ENCODE results near the gene TRIM28.

DNA sequence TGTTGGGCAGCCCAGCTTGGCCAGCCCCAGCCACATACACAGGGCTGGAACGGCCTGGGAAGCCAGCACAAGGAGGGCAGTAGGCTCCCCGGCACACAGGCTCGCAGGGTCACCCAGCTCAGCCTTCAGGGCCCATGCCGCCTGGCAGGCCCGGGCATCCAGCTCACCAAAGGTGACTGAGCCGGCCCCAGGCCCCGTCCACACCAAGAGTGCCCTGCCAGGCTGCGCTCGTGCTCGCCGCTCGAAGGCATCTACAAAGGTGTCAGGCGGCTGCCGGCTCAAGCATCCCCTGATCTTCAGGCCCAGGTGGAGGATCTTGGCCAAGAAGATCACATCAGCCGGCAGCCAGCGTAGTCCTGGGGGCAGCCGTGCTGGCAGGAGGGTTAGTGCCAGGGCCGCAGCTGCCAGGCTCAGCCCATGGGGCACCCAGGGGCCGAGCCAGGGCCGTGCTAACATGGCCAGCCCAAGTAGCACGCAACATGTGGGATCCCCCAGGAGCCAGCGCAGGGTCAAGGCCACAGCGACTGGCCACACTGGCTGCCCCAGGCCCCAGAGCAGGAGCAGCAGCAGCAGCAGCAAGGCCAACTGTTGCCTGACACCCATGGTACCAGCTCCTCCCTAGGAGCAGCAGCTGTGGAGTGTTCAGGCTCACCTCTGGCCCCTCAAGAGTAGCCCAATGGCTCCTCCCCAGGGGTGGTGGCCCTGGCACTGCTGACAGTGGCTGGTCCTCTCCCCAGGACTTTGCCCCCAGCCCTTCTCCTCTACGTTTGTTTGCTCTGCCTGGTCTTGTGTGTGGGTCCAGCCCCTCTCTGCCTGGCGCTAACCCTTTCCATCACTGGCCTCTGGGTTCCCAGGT lies 32.3 kb upstream of the TRIM28 start, which contains the start of gene SLC27A5:
- TF ChIP-seq FOXA1 (IDR thresholded peaks at IDR 0.05) (no peak), TAF1 (conservative IDR thresholded peaks at IDR 0.05) (peak; percentile 96), RAD21 (IDR thresholded peaks at IDR 0.05) (peak in 1 of 2 donors; percentile 54), YY1 (IDR thresholded peaks at IDR 0.05) (peak; percentile 86), RXRA (IDR thresholded peaks at IDR 0.05) (peak; percentile 83 to 93)
- TF ChIP-seq, protein P1, sequence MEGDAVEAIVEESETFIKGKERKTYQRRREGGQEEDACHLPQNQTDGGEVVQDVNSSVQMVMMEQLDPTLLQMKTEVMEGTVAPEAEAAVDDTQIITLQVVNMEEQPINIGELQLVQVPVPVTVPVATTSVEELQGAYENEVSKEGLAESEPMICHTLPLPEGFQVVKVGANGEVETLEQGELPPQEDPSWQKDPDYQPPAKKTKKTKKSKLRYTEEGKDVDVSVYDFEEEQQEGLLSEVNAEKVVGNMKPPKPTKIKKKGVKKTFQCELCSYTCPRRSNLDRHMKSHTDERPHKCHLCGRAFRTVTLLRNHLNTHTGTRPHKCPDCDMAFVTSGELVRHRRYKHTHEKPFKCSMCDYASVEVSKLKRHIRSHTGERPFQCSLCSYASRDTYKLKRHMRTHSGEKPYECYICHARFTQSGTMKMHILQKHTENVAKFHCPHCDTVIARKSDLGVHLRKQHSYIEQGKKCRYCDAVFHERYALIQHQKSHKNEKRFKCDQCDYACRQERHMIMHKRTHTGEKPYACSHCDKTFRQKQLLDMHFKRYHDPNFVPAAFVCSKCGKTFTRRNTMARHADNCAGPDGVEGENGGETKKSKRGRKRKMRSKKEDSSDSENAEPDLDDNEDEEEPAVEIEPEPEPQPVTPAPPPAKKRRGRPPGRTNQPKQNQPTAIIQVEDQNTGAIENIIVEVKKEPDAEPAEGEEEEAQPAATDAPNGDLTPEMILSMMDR (IDR thresholded peaks at IDR 0.05; ENCODE audit: low read depth, low read length, missing input control): no peak
- TF ChIP-seq, protein P2, sequence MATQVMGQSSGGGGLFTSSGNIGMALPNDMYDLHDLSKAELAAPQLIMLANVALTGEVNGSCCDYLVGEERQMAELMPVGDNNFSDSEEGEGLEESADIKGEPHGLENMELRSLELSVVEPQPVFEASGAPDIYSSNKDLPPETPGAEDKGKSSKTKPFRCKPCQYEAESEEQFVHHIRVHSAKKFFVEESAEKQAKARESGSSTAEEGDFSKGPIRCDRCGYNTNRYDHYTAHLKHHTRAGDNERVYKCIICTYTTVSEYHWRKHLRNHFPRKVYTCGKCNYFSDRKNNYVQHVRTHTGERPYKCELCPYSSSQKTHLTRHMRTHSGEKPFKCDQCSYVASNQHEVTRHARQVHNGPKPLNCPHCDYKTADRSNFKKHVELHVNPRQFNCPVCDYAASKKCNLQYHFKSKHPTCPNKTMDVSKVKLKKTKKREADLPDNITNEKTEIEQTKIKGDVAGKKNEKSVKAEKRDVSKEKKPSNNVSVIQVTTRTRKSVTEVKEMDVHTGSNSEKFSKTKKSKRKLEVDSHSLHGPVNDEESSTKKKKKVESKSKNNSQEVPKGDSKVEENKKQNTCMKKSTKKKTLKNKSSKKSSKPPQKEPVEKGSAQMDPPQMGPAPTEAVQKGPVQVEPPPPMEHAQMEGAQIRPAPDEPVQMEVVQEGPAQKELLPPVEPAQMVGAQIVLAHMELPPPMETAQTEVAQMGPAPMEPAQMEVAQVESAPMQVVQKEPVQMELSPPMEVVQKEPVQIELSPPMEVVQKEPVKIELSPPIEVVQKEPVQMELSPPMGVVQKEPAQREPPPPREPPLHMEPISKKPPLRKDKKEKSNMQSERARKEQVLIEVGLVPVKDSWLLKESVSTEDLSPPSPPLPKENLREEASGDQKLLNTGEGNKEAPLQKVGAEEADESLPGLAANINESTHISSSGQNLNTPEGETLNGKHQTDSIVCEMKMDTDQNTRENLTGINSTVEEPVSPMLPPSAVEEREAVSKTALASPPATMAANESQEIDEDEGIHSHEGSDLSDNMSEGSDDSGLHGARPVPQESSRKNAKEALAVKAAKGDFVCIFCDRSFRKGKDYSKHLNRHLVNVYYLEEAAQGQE (IDR thresholded peaks at IDR 0.05): peak; percentile 96
